ENCODE data around the gene TMEM255A. TPM values are rescaled to one million over a fixed set of nuclear protein-coding genes. Genes with fewer than 3 reads are reported as not detected.

The TMEM255A gene
- polyA plus RNA-seq, 1 of the 3 experiments (the other 2 are of a cell fraction) = 0.08 TPM

DNA sequence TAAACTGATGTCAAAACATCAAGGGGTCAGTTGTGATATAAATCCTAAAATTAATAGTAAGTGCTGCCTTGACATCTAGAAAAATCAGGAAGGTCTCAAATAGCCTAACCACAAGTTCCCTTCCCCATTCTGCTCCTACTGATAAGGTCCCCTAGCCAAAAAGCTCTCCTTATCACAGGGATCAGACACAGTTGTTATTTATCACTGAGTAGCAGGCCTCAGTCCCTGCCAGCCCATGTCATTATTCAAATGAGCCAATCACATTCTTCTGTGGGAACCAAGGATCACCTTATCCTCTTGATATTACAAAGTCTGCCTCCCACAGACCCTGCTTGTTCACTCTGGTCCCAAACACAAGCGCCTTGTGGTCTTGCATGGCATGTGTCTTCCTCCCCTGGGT is 23.3 kb upstream of the TMEM255A start:
- Histone ChIP-seq H3K27ac (ENCODE audit: low read depth in 2 of 2, low read length in 1 of 2) (no peak overlapping the region), H3K9ac (no peak overlapping the region), H3K9me3 (peaks cover 13% of the 10 kb centered on the region; the same call in 1 of the 2 replicates), H3K4me2 (no peak overlapping the region), H3K9me2 (no peaks in the 10 kb centered on the region), H3F3A (replicated peaks; ENCODE audit: insufficient read depth) (no peaks in the 10 kb centered on the region), H3K4me3 (ENCODE audit: low read depth in 2 of 2, low read length in 1 of 2) (no peak overlapping the region), H2AFZ (ENCODE audit: low read depth) (no peak overlapping the region), H3K27me3 (ENCODE audit: insufficient read depth) (no peaks in the 10 kb centered on the region; the same call in 1 of the 2 replicates), H4K20me1 (ENCODE audit: insufficient read depth) (no peaks in the 10 kb centered on the region), H3K4me1 (ENCODE audit: control insufficient read depth in 1 of 2, insufficient read depth in 2 of 2, low read depth in 1 of 2, low read length in 1 of 2) (no peaks in the 10 kb centered on the region), H3K79me2 (ENCODE audit: insufficient read depth) (no peaks in the 10 kb centered on the region), H3K36me3 (replicated peaks in 1 of 2; ENCODE audit: control insufficient read depth in 1 of 2, insufficient read depth in 2 of 2, low read length in 1 of 2) (no peaks in the 10 kb centered on the region)
- TF ChIP-seq FOXM1 (IDR thresholded peaks at IDR 0.05; ENCODE audit: low read depth) = no peak
- no peak for TF ChIP-seq FOXJ3 (CRISPR knock-in tag; IDR thresholded peaks at IDR 0.05)
- no peak for TF ChIP-seq CHD2 (IDR thresholded peaks at IDR 0.05; ENCODE audit: low read length, partially characterized antibody)
- POLR2A ChIA-PET = no interaction called here
- CTCF ChIA-PET = no interaction called here
- WGBS (ENCODE audit: low lambda C conversion rate) = 0% methylated on average over 1 of the region's 1 CpG
- no peak for DNase-seq

- H3K9me3 ChIP-seq = peaks cover 13% of the 10 kb centered on the region; the same call in 1 of the 2 replicates
- H4K20me1 ChIP-seq (ENCODE audit: insufficient read depth) = no peaks in the 10 kb centered on the region
- H3K4me1 ChIP-seq (ENCODE audit: control insufficient read depth in 1 of 2, insufficient read depth in 2 of 2, low read depth in 1 of 2, low read length in 1 of 2) = no peaks in the 10 kb centered on the region
- H3K4me3 ChIP-seq (ENCODE audit: low read depth in 2 of 2, low read length in 1 of 2) = no peak overlapping the region
- no peaks in the 10 kb centered on the region for H3F3A ChIP-seq (replicated peaks; ENCODE audit: insufficient read depth)
- no peak overlapping the region for H2AFZ ChIP-seq (ENCODE audit: low read depth)
- no peak for DNase-seq
- H3K4me2 ChIP-seq = no peak overlapping the region
- no peaks in the 10 kb centered on the region for H3K9me2 ChIP-seq
- 0% methylated on average over 2 of the region's 2 CpGs for WGBS (ENCODE audit: low lambda C conversion rate)
- H3K27ac ChIP-seq (ENCODE audit: low read depth in 2 of 2, low read length in 1 of 2) = no peak overlapping the region
- H3K27me3 ChIP-seq (ENCODE audit: insufficient read depth) = no peaks in the 10 kb centered on the region; the same call in 1 of the 2 replicates
- ChIA-PET CTCF (no interaction called here), POLR2A (no interaction called here)
- no peaks in the 10 kb centered on the region for H3K79me2 ChIP-seq (ENCODE audit: insufficient read depth)
- TF ChIP-seq SMC3 (IDR thresholded peaks at IDR 0.05; ENCODE audit: low read depth, low read length) (no peak), YY1 (IDR thresholded peaks at IDR 0.05; ENCODE audit: low read depth) (no peak), SIN3A (IDR thresholded peaks at IDR 0.05; ENCODE audit: borderline replicate concordance, low read depth, low read length) (no peak), EZH2phosphoT487 (IDR thresholded peaks at IDR 0.05; ENCODE audit: borderline replicate concordance, low read depth) (no peak), CHD2 (IDR thresholded peaks at IDR 0.05; ENCODE audit: low read length, partially characterized antibody) (no peak), USF1 (IDR thresholded peaks at IDR 0.05; ENCODE audit: borderline replicate concordance, low read depth) (no peak), JUND (IDR thresholded peaks at IDR 0.05) (no peak), MXI1 (IDR thresholded peaks at IDR 0.05; ENCODE audit: low read depth, low read length) (no peak), TEAD4 (IDR thresholded peaks at IDR 0.05; ENCODE audit: borderline replicate concordance, insufficient read depth) (no peak), REST (IDR thresholded peaks at IDR 0.05; ENCODE audit: low read depth, low read length) (no peak), EP300 (IDR thresholded peaks at IDR 0.05; ENCODE audit: borderline replicate concordance in 1 of 2, low read depth in 1 of 2, low read length in 1 of 2) (no peak), MEF2A (IDR thresholded peaks at IDR 0.05; ENCODE audit: borderline replicate concordance, low read depth) (no peak), IRF3 (IDR thresholded peaks at IDR 0.05; ENCODE audit: low read depth, low read length) (no peak), RXRA (IDR thresholded peaks at IDR 0.05; ENCODE audit: borderline replicate concordance, low read depth) (no peak), FOXJ3 (CRISPR knock-in tag; IDR thresholded peaks at IDR 0.05) (no peak), ELF1 (IDR thresholded peaks at IDR 0.05) (no peak), TAF1 (IDR thresholded peaks at IDR 0.05; ENCODE audit: borderline replicate concordance, low read depth, low read length) (no peak)
- TF ChIP-seq, protein P1, sequence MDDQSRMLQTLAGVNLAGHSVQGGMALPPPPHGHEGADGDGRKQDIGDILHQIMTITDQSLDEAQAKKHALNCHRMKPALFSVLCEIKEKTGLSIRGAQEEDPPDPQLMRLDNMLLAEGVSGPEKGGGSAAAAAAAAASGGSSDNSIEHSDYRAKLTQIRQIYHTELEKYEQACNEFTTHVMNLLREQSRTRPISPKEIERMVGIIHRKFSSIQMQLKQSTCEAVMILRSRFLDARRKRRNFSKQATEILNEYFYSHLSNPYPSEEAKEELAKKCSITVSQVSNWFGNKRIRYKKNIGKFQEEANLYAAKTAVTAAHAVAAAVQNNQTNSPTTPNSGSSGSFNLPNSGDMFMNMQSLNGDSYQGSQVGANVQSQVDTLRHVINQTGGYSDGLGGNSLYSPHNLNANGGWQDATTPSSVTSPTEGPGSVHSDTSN (IDR thresholded peaks at IDR 0.05) = no peak
- H3K36me3 ChIP-seq (replicated peaks in 1 of 2; ENCODE audit: control insufficient read depth in 1 of 2, insufficient read depth in 2 of 2, low read length in 1 of 2) = no peaks in the 10 kb centered on the region
- no peak overlapping the region for H3K9ac ChIP-seq
Observed at GRCh38 chrX:120334151-120334550, 22.9 kb upstream of the TMEM255A start.
